ENCODE data around the gene RIMS1. TPM values are rescaled to one million over a fixed set of nuclear protein-coding genes. Genes with fewer than 3 reads are reported as not detected.

RIMS1 gene
- total RNA-seq, 1 donor from 2014 or later = 22.2 TPM

- no peak for DNase-seq (ENCODE audit: low spot score)
Observed at GRCh38 chr6:72219536-72219935, 333.2 kb downstream of the RIMS1 start.

DNA sequence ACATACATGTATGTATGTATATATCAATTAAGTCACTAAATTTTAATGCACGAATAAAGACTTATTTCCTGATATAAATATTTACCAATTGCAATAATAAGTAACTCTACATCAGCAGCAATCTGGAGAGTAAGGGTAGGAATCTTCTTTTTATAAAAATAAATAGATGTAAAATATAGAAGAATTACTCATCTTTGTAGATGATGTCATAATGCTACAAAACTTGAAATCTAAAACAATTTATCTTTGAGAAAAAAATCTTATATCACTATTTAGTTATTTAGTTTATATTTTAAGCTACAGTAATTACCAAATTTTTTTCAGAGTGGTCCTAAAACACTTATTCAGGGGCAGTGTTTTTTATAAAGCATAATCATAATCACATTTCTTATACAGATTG is 351.7 kb downstream of the RIMS1 start:
- no peak for DNase-seq (ENCODE audit: low spot score)

DNA sequence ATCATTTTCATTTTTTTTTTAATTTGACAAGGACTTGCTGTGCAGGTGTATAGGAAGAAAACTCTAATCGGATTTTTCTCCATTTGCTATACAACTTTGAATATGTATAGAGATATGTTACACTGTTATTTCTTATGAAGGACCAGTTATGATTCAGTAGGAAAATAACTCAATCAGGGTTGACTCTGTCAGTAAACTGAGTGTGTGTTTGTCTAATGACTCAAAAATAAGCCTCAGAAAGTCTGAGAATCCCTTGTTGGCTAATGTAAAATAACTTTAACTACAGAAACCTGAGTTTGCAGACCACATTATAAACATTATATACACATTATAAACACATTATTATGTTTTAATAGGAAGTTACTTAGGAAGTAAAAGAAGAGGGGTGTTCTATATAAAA is 352.6 kb downstream of the RIMS1 start:
- DNase-seq (ENCODE audit: low spot score) = no peak

DNA sequence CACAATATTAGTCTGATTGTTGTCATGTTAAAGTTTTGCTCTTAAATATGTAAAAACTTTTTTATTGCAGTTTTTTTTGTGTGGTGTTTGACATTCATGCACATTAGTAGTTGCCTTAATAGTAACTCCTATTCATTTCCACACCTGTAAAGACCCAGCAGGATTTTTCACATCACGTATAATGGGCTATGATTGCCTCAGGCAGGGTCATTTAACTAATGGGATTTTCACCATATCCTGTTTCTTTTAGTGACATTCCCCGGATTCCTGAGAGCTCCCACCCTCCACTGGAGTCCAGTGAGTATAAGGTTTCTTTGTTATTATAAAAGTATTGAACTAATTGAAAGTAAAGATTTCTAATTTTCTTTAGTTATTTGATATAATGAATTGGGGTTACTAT is 359.2 kb downstream of the RIMS1 start:
- no peak for DNase-seq (ENCODE audit: low spot score)

- peak; percentile 10 for DNase-seq (ENCODE audit: low spot score)
Observed at GRCh38 chr6:72246926-72247325, 360.6 kb downstream of the RIMS1 start.

- DNase-seq (ENCODE audit: low spot score) = no peak
Observed at GRCh38 chr6:72248621-72249020, 362.3 kb downstream of the RIMS1 start.

DNA sequence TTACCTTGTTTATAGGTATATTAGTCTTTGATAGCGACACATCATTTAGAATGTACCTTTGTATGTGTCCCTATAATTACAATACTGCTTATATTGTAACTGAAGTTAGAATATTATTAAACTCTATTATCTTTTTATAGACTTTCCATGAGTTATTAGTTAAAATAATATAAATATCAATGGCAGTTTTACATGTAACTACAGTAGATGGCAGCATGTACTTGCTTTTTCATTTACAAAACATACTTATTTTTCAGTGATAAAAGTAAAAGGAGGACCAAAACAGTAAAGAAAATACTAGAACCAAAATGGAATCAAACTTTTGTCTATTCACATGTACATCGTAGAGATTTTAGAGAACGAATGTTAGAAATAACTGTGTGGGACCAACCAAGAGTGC is 364.3 kb downstream of the RIMS1 start:
- no peak for DNase-seq (ENCODE audit: low spot score)

GRCh38 chr6:72260489-72260888 is 374.1 kb downstream of the RIMS1 start:
- DNase-seq (ENCODE audit: low spot score) = no peak

GRCh38 chr6:72261554-72261953 is 375.2 kb downstream of the RIMS1 start:
- DNase-seq (ENCODE audit: low spot score) = no peak

DNA sequence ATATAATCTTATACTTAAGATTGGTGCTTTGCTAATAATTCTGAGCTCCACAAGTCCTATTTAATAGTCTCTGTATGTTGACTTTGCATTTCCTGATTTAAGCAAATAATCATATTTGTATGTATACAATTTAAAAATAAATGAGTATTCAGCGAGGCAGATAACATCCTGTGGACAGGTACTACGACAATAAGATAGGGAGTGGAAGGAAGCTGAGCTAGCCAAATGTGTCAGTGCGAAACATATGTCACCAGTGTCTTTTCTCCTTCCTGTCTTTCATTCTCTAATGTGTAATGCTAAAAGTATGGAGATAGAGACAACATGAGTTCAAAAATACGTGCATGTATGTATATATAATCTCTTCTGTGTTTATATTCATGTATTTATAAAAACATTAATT is 375.9 kb downstream of the RIMS1 start:
- DNase-seq (ENCODE audit: low spot score) = no peak

- DNase-seq (ENCODE audit: low spot score) = no peak
Observed at GRCh38 chr6:72267470-72267869, 381.1 kb downstream of the RIMS1 start.

DNA sequence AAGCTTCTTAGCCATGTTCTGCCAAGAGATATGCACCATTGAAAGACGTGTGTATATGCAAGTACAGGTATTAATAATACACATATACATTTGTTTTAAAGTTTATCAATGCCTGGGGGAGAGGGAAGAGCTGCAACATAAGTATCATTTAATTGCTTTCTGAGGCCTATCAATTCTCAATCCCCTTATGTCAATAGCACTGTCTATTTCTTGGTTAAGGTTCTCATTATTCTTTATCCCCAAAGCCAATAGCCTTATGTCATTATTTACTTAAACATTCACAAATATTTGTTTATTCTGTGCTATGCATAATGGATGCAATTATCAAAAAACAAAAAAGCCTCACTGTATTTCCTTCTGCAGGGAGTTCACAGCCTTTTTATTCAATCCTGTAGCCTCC is 385.2 kb downstream of the RIMS1 start:
- no peak for DNase-seq (ENCODE audit: low spot score)

DNA sequence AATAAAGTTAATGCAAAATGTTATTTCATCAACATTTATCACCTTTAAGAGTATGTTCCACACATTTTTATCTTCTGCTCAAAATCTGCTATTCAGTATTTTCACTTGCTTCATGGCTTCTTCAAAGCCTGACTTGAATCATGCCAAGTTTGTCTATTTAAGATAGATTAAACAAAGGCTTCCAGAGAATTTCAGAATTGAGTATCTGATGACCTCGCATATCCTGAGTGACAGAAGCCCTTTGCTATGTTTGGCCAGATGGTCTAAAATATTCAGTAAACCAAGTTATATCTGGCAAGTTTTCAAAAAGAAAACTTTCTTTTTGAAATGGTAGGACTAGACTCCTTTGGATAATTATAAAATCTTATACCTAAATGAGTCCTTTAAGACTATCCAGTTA is 386.6 kb downstream of the RIMS1 start:
- DNase-seq (ENCODE audit: low spot score) = no peak

DNA sequence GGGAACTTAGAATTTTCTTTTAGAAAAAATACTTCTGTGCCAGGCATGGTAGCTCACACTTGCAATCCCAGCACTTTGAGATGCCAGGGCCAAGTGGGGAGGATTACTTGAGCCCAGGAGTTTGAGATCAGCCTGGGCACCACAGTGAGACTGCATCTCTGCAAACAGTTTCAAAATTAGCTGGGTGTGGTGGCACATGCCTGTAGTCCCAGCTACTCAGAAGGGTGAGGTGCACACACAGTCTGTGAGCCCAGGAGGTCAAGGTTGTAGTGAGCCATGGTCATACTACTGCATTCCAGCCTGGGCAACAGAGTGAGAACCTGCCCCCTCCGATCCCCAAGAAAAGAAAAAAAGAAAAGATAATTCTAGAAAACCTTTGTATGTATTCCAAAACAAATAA is 389.5 kb downstream of the RIMS1 start:
- DNase-seq (ENCODE audit: low spot score) = no peak

DNA sequence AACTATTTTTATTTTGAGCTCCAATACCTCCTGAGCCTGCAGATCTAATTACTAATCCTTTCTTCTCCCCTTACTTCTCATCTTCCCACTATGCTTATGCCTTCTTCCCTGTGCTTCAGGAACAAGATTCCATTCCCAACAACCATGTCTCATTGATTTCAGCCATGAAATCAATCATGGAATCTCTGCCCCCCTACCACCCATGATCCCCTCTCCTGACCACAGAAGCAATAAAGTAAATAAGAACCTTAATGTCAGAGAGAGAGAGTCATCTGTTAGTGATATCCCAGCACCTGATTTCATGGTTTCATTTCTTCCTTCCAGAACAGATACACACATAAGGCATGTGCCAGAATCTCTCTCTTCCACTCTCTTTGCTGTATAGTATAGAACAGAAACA is 395.9 kb downstream of the RIMS1 start:
- DNase-seq (ENCODE audit: low spot score) = no peak

- no peak for DNase-seq (ENCODE audit: low spot score)
Observed at GRCh38 chr6:72283571-72283970, 397.2 kb downstream of the RIMS1 start.

DNA sequence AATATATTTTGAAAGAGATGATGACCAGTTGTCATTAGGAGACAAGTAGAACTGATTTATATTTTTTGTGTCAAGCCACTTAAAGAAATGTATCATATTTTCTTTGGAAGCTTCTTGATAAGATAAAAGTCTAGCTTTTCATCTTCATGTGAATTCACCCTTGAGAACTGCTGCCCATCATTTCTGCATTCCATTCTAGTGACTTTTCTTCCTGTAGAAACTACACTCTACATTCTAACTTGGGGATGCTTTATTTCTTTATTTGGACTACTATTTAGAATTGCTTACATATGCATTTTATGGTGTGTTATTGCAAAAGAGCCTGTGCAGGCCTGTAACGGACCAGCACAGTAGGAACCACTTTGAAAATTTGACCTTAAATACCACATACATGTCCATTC is 400.6 kb downstream of the RIMS1 start:
- no peak for DNase-seq (ENCODE audit: low spot score)

DNA sequence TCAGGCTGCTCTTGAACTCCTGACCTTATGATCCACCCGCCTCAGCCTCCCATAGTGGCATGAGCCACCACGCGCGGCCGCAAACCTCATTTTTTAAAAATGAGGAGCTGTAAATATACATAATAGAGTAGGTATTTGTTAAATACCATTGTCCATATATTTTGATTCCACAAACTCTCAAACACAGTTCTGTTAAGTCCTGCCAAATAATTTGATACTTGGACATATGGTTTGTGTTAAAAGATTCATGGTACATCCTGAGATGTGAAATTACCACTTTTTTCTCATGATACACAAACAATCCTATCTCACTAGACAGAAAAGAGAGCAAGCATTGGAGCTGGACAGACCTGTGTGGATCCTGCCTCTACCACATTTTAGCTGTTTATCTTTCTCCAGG is 401.5 kb downstream of the RIMS1 start:
- no peak for DNase-seq (ENCODE audit: low spot score)

GRCh38 chr6:72288592-72288991 is 402.2 kb downstream of the RIMS1 start:
- DNase-seq (ENCODE audit: low spot score) = no peak

DNA sequence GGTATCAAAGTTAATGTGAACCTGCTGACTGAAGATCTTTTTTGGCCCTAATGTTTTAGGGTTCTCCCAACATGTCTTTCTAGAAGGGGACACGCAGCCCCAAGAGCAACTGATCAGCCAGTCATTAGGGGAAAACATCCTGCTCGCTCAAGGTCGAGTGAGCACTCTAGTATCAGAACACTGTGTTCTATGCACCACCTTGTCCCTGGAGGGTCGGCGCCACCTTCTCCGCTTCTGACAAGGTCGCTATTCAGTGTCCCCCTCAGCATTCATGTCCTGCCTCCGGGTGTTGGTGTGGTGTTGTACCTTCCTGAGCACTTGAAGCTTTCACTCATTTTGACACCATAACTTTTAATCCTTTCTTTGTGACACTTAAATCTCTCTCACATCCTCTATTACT is 404.3 kb downstream of the RIMS1 start:
- DNase-seq (ENCODE audit: low spot score) = no peak

DNA sequence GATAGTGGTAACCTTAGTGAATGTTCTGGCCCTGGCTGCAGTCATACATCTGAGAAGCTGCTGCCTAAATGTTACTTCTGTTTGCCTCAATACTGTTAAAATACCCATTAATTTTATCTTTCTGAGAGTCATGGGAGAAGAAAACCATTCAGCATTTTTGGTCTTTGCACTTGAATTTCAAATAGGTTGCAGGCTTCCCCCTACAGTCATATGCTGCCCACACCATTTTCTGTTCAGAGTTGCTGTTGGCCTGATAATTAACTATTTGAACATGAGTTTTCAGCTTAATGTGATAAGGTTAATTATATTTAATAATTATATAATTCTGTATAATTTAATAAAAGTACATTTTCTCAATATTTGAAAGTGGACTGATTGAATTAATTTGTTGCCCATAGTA is 410.0 kb downstream of the RIMS1 start:
- no peak for DNase-seq (ENCODE audit: low spot score)

DNA sequence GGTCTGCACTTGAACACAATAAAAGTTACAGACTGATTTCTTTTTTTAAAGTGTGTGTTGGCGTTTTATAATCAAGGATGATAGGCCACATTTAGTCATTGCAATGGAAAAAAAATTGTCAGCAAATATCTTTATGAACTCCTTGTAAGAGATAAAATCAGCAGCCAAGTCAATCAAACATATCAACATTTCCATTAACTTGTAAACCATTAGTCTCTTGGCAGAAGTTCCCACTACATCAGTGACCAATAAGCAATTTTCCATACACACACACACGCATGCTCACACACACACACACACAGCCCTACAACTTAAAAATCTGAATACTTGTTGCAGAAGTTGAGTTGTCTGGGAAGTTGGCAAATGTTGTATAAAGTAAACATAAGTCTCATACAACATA is 419.6 kb downstream of the RIMS1 start:
- no peak for DNase-seq (ENCODE audit: low spot score)

GRCh38 chr6:72316675-72317380 is 430.5 kb downstream of the RIMS1 start:
- no peak for DNase-seq (ENCODE audit: low spot score)

- no peak for DNase-seq (ENCODE audit: low spot score)
Observed at GRCh38 chr6:72321788-72322187, 435.4 kb downstream of the RIMS1 start.
